ENCODE results near the gene COBL. TPM values are rescaled to one million over a fixed set of nuclear protein-coding genes. Genes with fewer than 3 reads are reported as not detected.

Gene COBL
- total and polyA plus RNA-seq, 9 of the 15 experiments (the other 6 are each of a cell fraction or from before 2014, with no cell fraction given): 0.01 to 2.4 (median 0.09) TPM; not detected in 3

- peaks cover 8 to 57% of the 10 kb centered on the region in 2 experiments for H3K27me3 ChIP-seq (ENCODE audit: control insufficient read depth in 2 of 2, insufficient read depth in 2 of 2, low read length in 2 of 2)
- no peaks in the 10 kb centered on the region for H3K9me3 ChIP-seq (replicated peaks; ENCODE audit: control insufficient read depth, insufficient read depth, low read depth, low read length)
- no peaks in the 10 kb centered on the region for H3K36me3 ChIP-seq (ENCODE audit: control insufficient read depth, insufficient read depth, low read length)
- CTCF ChIA-PET (ENCODE audit: low intra/inter-chr PET ratio): no interaction called here
- no peak for FAIRE-seq
- H2AFZ ChIP-seq (ENCODE audit: low read depth, low read length): no peak overlapping the region
- no TSS peak for BruUV-seq (replicated peaks)
- no peaks in the 10 kb centered on the region for H4K20me1 ChIP-seq (replicated peaks; ENCODE audit: control insufficient read depth, insufficient read depth, low read length)
- no peak for ATAC-seq
- intact Hi-C loops (cut with micrococcal nuclease) (no loop called here), in situ Hi-C loops (cut with MboI) (no loop called here)
- no peak overlapping the region for H3K9ac ChIP-seq (ENCODE audit: insufficient read depth in 1 of 2, low read depth in 2 of 2, low read length in 2 of 2)
- H3K4me2 ChIP-seq (ENCODE audit: insufficient read depth, low read length): no peak overlapping the region
- no peak for DNase-seq (ENCODE audit: extremely low read depth in 1 of 4, low spot score in 3 of 4)
- H3K4me1 ChIP-seq (replicated peaks in 1 of 2; ENCODE audit: control insufficient read depth in 2 of 2, insufficient read depth in 2 of 2, low read length in 2 of 2): no peaks in the 10 kb centered on the region
- POLR2A ChIA-PET: no interaction called here
- TF ChIP-seq BACH1 (tag; IDR thresholded peaks at IDR 0.05) (no peak), ZNF395 (CRISPR knock-in tag; IDR thresholded peaks at IDR 0.05) (no peak), ZNF224 (CRISPR knock-in tag; IDR thresholded peaks at IDR 0.05) (no peak)
- no peak overlapping the region for H3K4me3 ChIP-seq
- no peaks in the 10 kb centered on the region for H3K79me2 ChIP-seq (ENCODE audit: control insufficient read depth, insufficient read depth, low read length)
- H3K9me1 ChIP-seq (ENCODE audit: control insufficient read depth, insufficient read depth, low read length): no peaks in the 10 kb centered on the region
- no peak overlapping the region for H3K27ac ChIP-seq (ENCODE audit: extremely low read depth, low read depth, low read length)
- WGBS (ENCODE audit: insufficient coverage, low coverage, missing lambda C conversion rate): 26% methylated on average over 28 of the region's 30 CpGs
Observed at GRCh38 chr7:51300762-51301674, 15.6 kb downstream of the COBL start.
